Effector memory CD4-positive, alpha-beta T cell (primary cell): ENCODE data around the gene GTF2B.
"Not testable (repeated sequence)": the region's sequence is repeated elsewhere in the genome, so short reads cannot be mapped to it uniquely, and the experiment has no call there.

Source experiments
- DNase-seq, 3 donors: peaks; one replicate each; pipeline ENCODE4 v3.0.0-alpha.2; 2020
- H3K27ac ChIP-seq: 2 replicates; pipeline ENCODE4 v1.7.0; 2013; ENCODE audit warnings: mild to moderate bottlenecking, low read length, moderate library complexity; ENCODE audit not compliant: insufficient read depth, poor library complexity, severe bottlenecking
- H3K27me3 ChIP-seq: replicated peaks from 2 replicates; pipeline ENCODE4 v1.7.0; 2013; ENCODE audit warnings: mild to moderate bottlenecking, low read length; ENCODE audit not compliant: insufficient read depth, control insufficient read depth, poor library complexity, severe bottlenecking
- H3K36me3 ChIP-seq: 2 replicates; pipeline ENCODE4 v1.7.0; 2013; ENCODE audit warnings: mild to moderate bottlenecking, low read length, moderate library complexity; ENCODE audit not compliant: control insufficient read depth, insufficient read depth
- H3K4me1 ChIP-seq: 2 replicates; pipeline ENCODE4 v1.7.0; 2013; ENCODE audit warnings: low read length, mild to moderate bottlenecking; ENCODE audit not compliant: control insufficient read depth, insufficient read depth, poor library complexity, severe bottlenecking
- H3K4me3 ChIP-seq: 2 replicates; pipeline ENCODE4 v1.7.0; 2013; ENCODE audit warnings: low read length, low read depth, mild to moderate bottlenecking; ENCODE audit not compliant: insufficient read depth, poor library complexity, severe bottlenecking
- H3K9me3 ChIP-seq: 2 replicates; pipeline ENCODE4 v1.7.0; 2013; ENCODE audit warnings: mild to moderate bottlenecking, low read length, moderate library complexity; ENCODE audit not compliant: control insufficient read depth

Gene GTF2B

GRCh38 chr1:88890131-88890530 lies 1.2 kb downstream of the GTF2B start:
- Histone ChIP-seq H3K36me3 (peaks cover 16% of the 10 kb centered on the region), H3K4me1 (peaks cover 18% of the 10 kb centered on the region), H3K27ac (peak overlapping the region; percentile 96), H3K9me3 (no peaks in the 10 kb centered on the region), H3K4me3 (peak overlapping the region; percentile 97), H3K27me3 (no peaks in the 10 kb centered on the region)
- DNase-seq: no peak

DNA sequence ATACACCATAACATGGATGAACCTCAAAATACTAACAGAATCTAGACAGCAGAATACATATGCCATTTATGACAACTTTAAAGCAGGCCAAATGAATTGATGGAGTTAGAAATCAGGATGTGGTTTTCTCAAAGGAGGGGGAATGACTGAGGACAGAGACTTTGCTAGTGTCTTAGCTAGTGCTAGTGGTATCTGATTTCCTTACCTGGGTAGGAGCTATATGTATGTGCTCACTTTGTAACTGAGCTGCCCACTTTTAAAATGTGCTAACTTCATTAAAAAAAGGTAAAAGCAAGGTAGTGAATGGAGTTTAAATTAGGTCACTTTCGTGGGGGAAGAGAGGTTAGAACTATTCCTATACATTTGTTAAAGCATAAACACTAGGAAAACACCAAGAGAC lies 2.6 kb downstream of the GTF2B start:
- H3K27me3 ChIP-seq: no peaks in the 10 kb centered on the region
- peaks cover 26% of the 10 kb centered on the region for H3K36me3 ChIP-seq
- H3K4me1 ChIP-seq: peaks cover 21% of the 10 kb centered on the region
- H3K9me3 ChIP-seq: no peaks in the 10 kb centered on the region
- H3K27ac ChIP-seq: no peak overlapping the region
- no peak overlapping the region for H3K4me3 ChIP-seq
- no peak for DNase-seq

- peaks cover 26% of the 10 kb centered on the region for H3K36me3 ChIP-seq
- H3K27me3 ChIP-seq: no peaks in the 10 kb centered on the region
Measured at GRCh38 chr1:88885933-88886332, 5.4 kb downstream of the GTF2B start.

DNA sequence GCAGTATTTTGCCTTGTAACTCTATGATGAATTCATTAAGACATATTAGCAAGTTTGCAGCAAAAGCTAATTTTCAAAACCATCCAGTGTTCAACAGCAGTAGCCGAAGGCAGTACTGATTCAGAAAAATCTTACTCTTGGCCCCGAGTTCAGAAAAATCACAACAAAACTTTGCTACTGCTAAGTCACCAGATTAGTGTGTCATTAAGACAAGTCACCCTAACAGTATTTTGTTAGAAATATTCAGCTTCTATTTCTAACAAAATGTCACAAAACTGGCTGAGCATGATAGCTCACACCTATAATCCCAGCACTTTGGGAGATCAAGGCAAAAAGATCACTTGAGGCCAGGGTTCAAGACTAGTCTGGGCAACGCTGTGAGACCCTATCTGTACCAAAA lies 8.2 kb downstream of the GTF2B start:
- peaks cover 34% of the 10 kb centered on the region for H3K36me3 ChIP-seq
- peaks cover 6% of the 10 kb centered on the region for H3K4me1 ChIP-seq
- DNase-seq: no peak
- no peaks in the 10 kb centered on the region for H3K9me3 ChIP-seq
- no peak overlapping the region for H3K4me3 ChIP-seq
- no peaks in the 10 kb centered on the region for H3K27me3 ChIP-seq
- no peak overlapping the region for H3K27ac ChIP-seq

More at GRCh38 chr1:88885933-88886332, 5.4 kb downstream of the GTF2B start:
- DNase-seq: no peak
- no peaks in the 10 kb centered on the region for H3K9me3 ChIP-seq
- no peak overlapping the region for H3K27ac ChIP-seq
- no peak overlapping the region for H3K4me3 ChIP-seq
- peaks cover 24% of the 10 kb centered on the region for H3K4me1 ChIP-seq

- H3K4me1 ChIP-seq, H3K9me3 ChIP-seq, H3K27ac ChIP-seq, DNase-seq, H3K27me3 ChIP-seq, H3K4me3 ChIP-seq: not testable (repeated sequence)
- H3K36me3 ChIP-seq: peaks cover 22% of the 10 kb centered on the region
Measured at GRCh38 chr1:88880717-88881116, 10.7 kb downstream of the GTF2B start.

DNA sequence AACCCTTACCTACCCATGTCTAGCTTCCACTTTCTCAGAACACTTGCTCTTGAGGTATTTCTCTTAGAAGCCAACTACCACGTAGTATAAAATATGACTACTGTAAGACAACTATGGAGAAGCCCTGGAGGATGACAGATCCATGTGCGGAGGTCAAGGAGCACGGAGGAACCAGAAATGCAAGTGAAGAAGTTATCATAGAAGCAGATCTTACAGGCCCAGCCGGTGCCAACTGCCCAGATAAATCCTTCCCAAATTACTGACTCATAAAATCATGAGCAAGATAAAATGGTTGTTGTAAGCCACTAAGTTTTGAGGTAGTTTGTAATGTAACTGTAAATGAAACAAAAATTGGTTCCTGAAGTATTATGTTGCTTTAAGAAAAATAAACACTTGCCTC lies 12.6 kb downstream of the GTF2B start:
- no peak overlapping the region for H3K4me3 ChIP-seq
- H3K27ac ChIP-seq: no peak overlapping the region
- peaks cover 5% of the 10 kb centered on the region for H3K4me1 ChIP-seq
- no peaks in the 10 kb centered on the region for H3K27me3 ChIP-seq
- no peak for DNase-seq
- H3K36me3 ChIP-seq: peaks cover 12% of the 10 kb centered on the region
- no peaks in the 10 kb centered on the region for H3K9me3 ChIP-seq

GRCh38 chr1:88877911-88878310 lies 13.5 kb downstream of the GTF2B start:
- Histone ChIP-seq H3K27me3 (no peaks in the 10 kb centered on the region), H3K27ac (no peak overlapping the region), H3K4me1 (peaks cover 5% of the 10 kb centered on the region), H3K9me3 (no peaks in the 10 kb centered on the region), H3K36me3 (peaks cover 13% of the 10 kb centered on the region), H3K4me3 (no peak overlapping the region)
- no peak for DNase-seq

DNA sequence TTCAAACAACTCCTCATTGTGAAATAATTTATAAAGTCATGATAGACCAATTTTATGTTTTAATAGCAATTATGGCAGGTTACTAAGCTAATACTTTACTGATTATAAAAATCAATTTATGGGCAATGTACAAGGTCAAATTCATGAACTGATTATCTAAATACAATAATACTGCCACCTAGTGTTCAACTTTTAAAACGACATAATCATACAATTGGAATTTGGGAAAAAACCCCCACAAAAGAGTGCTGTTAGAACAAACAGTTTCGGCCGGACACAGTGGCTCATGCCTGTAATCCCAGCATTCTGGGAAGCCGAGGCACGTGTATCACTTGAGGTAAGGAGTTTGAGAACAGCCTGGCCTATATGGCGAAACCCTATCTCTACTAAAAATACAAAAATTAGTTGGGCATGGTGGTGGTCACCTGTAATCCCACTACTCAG lies 14.0 kb downstream of the GTF2B start:
- no peak overlapping the region for H3K4me3 ChIP-seq
- H3K27me3 ChIP-seq: no peaks in the 10 kb centered on the region
- H3K4me1 ChIP-seq: peaks cover 5% of the 10 kb centered on the region
- no peaks in the 10 kb centered on the region for H3K9me3 ChIP-seq
- DNase-seq: no peak
- peaks cover 13% of the 10 kb centered on the region for H3K36me3 ChIP-seq
- no peak overlapping the region for H3K27ac ChIP-seq

DNA sequence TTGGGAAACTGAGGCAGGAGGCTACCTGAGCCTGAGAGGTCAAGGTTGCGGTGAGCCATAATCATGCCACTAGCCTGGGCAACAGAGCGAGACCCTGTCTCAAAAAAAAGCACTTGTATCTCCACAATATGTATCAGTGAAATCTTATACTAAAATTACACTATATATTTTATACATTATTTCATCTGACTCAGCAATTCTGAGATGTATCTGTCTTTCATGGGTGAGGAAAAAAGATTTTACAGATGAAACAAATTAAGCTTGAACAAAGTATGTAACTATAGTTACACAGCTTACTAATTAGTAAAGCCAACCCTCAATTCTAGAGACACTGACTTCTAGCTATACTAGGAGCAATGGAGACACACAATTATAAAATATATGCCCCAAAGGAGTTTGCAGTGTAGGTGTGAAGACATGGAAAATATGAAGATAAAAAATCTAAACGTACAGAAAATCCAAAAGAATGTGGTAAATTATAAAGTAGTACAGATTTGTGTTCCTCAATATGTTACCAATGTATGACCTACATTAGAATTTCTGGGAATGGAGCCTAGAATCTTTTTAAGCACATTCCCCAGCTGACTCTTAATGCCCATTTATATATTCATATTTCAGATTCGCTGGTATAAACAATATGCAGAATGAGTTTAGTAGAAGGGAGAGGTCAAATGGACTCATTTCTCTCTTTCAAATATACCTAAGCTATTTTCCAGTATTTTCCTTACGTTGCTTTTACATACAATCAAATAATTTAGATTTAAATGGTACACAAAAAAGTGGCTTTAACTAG lies 14.6 kb downstream of the GTF2B start:
- H3K4me3 ChIP-seq: no peak overlapping the region

DNA sequence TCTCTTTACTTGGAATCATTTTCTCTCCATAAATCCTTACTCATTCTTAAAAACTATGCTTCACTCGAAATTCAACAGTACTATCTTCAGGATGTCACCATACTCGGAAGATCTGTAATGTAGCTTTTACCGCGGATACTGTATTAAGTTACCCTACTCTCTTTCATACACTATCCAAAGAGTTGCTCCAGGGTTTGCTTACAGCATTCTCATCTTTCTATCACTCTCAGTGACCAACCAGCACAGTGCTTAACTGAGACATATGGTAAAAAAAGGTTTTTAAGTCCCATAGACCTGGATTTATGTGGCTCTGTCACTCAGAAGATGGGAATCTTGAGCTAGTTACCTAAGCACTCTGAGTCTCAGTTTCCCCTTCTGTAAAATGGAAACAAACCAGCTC lies 15.8 kb downstream of the GTF2B start:
- no peaks in the 10 kb centered on the region for H3K27me3 ChIP-seq
- H3K36me3 ChIP-seq: peaks cover 13% of the 10 kb centered on the region
- no peaks in the 10 kb centered on the region for H3K9me3 ChIP-seq
- no peak for DNase-seq
- H3K4me3 ChIP-seq: no peak overlapping the region
- H3K4me1 ChIP-seq: peaks cover 2% of the 10 kb centered on the region
- H3K27ac ChIP-seq: no peak overlapping the region

More for the DNA sequence above, 14.6 kb downstream of the GTF2B start:
- peaks cover 13% of the 10 kb centered on the region for H3K36me3 ChIP-seq
- peaks cover 5% of the 10 kb centered on the region for H3K4me1 ChIP-seq
- no peak for DNase-seq
- no peak overlapping the region for H3K27ac ChIP-seq
- no peaks in the 10 kb centered on the region for H3K9me3 ChIP-seq
- no peaks in the 10 kb centered on the region for H3K27me3 ChIP-seq
